Vagina (tissue), 2 donors: Measurements from ENCODE around the gene WDR19. TPM values are rescaled to one million over a fixed set of nuclear protein-coding genes. Genes with fewer than 3 reads are reported as not detected.

Experiments used
- DNase-seq, 2 donors: peaks; one replicate each; pipeline ENCODE4 v3.0.0-alpha.2; 2017; ENCODE audit errors: extremely low spot score in 2 of 2
- H3K27ac ChIP-seq: fragments of 200-600 bp; sonication (generic); one replicate; pipeline ENCODE4 v1.5.1; 2019
- H3K27me3 ChIP-seq: fragments of 200-600 bp; sonication (generic); one replicate; pipeline ENCODE4 v1.5.1; 2019
- H3K36me3 ChIP-seq, 2 donors: fragments of 200-600 bp; sonication (generic); one replicate each; pipeline ENCODE4 v1.5.1; 2017 to 2019
- H3K4me1 ChIP-seq: fragments of 200-600 bp; sonication (generic); one replicate; pipeline ENCODE4 v1.5.1; 2019
- H3K4me3 ChIP-seq, 2 donors: fragments of 200-600 bp; sonication (generic); 1 replicate in 1 of 2; 2 replicates in 1 of 2; pipeline ENCODE4 v1.5.1; 2016 to 2019
- H3K9me3 ChIP-seq: fragments of 200-600 bp; sonication (generic); one replicate; pipeline ENCODE4 v1.5.1; 2019
- POLR2A ChIP-seq, 2 donors: fragments of 450-650 bp; IDR thresholded peaks; one replicate each; pipeline ENCODE4 v1.6.1; 2017; ENCODE audit warnings: antibody characterized with exemption in 2 of 2, mild to moderate bottlenecking in 2 of 2, moderate library complexity in 2 of 2
- POLR2AphosphoS5 ChIP-seq, 2 donors: sonication (generic); formaldehyde crosslinking; IDR thresholded peaks; one replicate each; pipeline ENCODE4 v1.9.0; 2017; ENCODE audit warnings: antibody characterized with exemption in 2 of 2, mild to moderate bottlenecking in 2 of 2, low read depth in 1 of 2; ENCODE audit not compliant: insufficient read depth in 1 of 2
- intact Hi-C: fragments of 100-400 bp; cut with DNase I; formaldehyde crosslinking; loops from one replicate; pipeline ENCODE4 v1.15.1; 2023
- total RNA-seq: library from RNA; depleted of rRNA; stranded (reverse); fragments of >200 nt; gene quantifications from one replicate; pipeline ENCODE4 v1.2.3, GENCODE V29; 2016
- TF ChIP-seq, protein P1 (sequence below), 3 experiments: fragments of 450-650 bp in 2 of 3; fragments of 200-600 bp in 1 of 3; sonication (generic) in 1 of 3; IDR thresholded peaks; one replicate each; pipeline ENCODE4 v1.5.1; 2017 to 2019; ENCODE audit warnings: antibody characterized with exemption in 3 of 3, mild to moderate bottlenecking in 2 of 3, moderate library complexity in 2 of 3

The WDR19 gene
- total RNA-seq, 1 donor from 2014 or later: 47.1 TPM

DNA sequence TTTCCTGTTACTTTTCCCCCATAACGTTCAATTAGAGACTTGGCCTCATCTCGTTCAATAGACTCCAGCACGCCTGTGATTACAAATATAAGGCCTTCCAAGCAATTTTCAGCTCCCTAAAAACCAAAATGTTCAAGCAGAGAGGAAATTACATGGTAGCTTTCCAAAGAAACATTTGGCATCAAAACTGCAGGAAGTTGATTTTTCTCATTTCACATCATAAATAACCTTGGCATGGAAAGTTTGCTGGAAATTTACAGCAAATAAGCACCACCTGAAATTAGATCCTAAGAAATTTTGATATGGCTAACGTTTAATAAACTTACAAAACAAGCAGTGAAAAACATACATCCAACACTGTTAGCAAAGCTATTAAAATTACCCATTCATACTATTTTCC, 130.5 kb downstream of the WDR19 start:
- Histone ChIP-seq H3K36me3 (peaks cover 0 to 56% of the 10 kb centered on the region in 2 donors), H3K9me3 (no peaks in the 10 kb centered on the region), H3K4me3 (no peak overlapping the region), H3K27ac (no peak overlapping the region), H3K4me1 (no peaks in the 10 kb centered on the region), H3K27me3 (no peaks in the 10 kb centered on the region)
- intact Hi-C loops: no loop called here
- no peak for DNase-seq
- no peak for TF ChIP-seq POLR2AphosphoS5 (IDR thresholded peaks at IDR 0.05; ENCODE audit: insufficient read depth in 1 of 2, low read depth in 1 of 2)
- TF ChIP-seq POLR2A (IDR thresholded peaks at IDR 0.05): no peak
- TF ChIP-seq, protein P1, sequence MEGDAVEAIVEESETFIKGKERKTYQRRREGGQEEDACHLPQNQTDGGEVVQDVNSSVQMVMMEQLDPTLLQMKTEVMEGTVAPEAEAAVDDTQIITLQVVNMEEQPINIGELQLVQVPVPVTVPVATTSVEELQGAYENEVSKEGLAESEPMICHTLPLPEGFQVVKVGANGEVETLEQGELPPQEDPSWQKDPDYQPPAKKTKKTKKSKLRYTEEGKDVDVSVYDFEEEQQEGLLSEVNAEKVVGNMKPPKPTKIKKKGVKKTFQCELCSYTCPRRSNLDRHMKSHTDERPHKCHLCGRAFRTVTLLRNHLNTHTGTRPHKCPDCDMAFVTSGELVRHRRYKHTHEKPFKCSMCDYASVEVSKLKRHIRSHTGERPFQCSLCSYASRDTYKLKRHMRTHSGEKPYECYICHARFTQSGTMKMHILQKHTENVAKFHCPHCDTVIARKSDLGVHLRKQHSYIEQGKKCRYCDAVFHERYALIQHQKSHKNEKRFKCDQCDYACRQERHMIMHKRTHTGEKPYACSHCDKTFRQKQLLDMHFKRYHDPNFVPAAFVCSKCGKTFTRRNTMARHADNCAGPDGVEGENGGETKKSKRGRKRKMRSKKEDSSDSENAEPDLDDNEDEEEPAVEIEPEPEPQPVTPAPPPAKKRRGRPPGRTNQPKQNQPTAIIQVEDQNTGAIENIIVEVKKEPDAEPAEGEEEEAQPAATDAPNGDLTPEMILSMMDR (IDR thresholded peaks at IDR 0.05): no peak

DNA sequence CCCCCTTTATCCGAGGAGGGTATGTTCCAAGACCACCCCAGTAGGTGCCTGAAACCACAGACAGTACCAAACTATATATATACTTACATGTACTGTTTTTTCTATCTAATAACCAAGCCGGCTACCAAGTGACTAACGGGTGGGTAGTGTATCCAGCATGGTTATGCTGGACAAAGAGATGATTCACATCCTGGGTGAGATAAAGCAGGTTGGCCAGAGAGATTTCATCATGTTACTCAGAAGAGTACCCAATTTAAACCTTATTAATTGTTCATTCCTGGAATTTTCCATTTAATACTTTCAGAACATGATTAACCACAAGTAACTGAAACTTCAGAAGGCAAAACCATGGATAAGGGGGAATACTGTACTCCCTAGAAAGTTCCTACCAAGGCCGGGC, 137.3 kb downstream of the WDR19 start:
- Histone ChIP-seq H3K27me3 (no peaks in the 10 kb centered on the region), H3K4me3 (no peak overlapping the region), H3K27ac (no peak overlapping the region), H3K4me1 (no peaks in the 10 kb centered on the region), H3K9me3 (no peaks in the 10 kb centered on the region), H3K36me3 (peaks cover 0 to 35% of the 10 kb centered on the region in 2 donors)
- intact Hi-C loops: no loop called here
- no peak for TF ChIP-seq POLR2A (IDR thresholded peaks at IDR 0.05)
- TF ChIP-seq, protein P1 (IDR thresholded peaks at IDR 0.05): no peak
- TF ChIP-seq POLR2AphosphoS5 (IDR thresholded peaks at IDR 0.05; ENCODE audit: insufficient read depth in 1 of 2, low read depth in 1 of 2): no peak
- no peak for DNase-seq

DNA sequence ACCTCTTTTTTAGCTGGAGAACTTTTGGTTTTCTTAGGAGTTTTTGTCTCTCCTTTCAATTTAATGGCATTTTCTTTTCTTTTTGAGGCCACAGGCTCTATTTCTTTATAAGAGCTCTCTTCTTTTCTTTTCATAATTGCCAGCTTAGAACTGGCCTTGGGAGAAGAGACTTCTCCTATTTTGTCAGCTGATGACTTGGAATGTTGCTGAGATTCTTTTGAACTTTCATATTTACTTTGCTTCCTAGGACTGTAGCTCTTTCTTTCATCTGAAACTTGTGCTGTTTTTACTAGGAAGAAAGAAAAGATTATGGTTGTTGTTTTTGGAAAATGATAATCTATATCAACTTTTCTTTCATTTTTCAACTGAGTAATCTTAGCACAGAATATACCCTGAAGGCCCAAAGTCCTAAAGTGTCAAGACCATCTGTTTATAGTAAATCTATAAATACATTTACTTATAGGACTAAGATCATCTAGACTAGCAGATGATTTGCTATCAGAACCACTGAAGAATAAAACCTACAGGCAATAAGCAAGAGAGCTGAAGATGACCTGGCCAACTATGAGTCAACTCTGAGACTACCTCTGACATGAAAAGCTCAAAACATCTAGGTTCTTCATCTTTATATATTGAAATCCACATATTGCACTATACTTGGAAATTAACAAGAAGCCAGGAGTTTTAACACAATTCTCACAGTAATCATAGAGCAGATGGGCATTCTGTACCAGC, 138.2 kb downstream of the WDR19 start:
- H3K9me3 ChIP-seq: no peaks in the 10 kb centered on the region
- DNase-seq: no peak
- no peaks in the 10 kb centered on the region for H3K4me1 ChIP-seq
- H3K36me3 ChIP-seq: peaks cover 0 to 34% of the 10 kb centered on the region in 2 donors
- no peaks in the 10 kb centered on the region for H3K27me3 ChIP-seq
- H3K4me3 ChIP-seq: no peak overlapping the region
- H3K27ac ChIP-seq: no peak overlapping the region
- TF ChIP-seq, protein P1 (IDR thresholded peaks at IDR 0.05): no peak
- TF ChIP-seq POLR2AphosphoS5 (IDR thresholded peaks at IDR 0.05; ENCODE audit: insufficient read depth in 1 of 2, low read depth in 1 of 2) (no peak), POLR2A (IDR thresholded peaks at IDR 0.05) (no peak)
- intact Hi-C loops: no loop called here

DNA sequence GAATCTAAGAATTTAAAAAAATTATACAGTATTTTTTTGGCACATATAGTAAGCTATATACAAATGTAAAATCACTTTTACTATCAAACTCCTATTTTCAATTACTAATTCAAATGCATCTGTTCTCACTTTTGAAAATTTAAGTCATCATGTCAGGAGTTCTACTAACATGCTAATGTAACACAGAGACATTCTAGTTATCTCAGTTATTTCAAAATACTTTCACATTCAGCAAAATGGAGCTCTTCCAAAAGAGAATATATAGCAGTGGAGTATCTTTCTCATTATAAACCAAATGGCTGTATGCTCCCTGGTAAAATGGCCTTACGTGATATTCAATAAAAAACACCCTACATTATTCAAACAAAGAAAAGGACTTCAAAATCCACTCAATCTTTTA, 141.5 kb downstream of the WDR19 start:
- intact Hi-C loops: no loop called here
- TF ChIP-seq, protein P1 (IDR thresholded peaks at IDR 0.05): no peak
- TF ChIP-seq POLR2A (IDR thresholded peaks at IDR 0.05) (no peak), POLR2AphosphoS5 (IDR thresholded peaks at IDR 0.05; ENCODE audit: insufficient read depth in 1 of 2, low read depth in 1 of 2) (no peak)
- Histone ChIP-seq H3K4me3 (no peak overlapping the region), H3K27me3 (no peaks in the 10 kb centered on the region), H3K36me3 (peaks cover 0 to 30% of the 10 kb centered on the region in 2 donors), H3K4me1 (no peaks in the 10 kb centered on the region), H3K27ac (no peak overlapping the region), H3K9me3 (no peaks in the 10 kb centered on the region)
- no peak for DNase-seq

DNA sequence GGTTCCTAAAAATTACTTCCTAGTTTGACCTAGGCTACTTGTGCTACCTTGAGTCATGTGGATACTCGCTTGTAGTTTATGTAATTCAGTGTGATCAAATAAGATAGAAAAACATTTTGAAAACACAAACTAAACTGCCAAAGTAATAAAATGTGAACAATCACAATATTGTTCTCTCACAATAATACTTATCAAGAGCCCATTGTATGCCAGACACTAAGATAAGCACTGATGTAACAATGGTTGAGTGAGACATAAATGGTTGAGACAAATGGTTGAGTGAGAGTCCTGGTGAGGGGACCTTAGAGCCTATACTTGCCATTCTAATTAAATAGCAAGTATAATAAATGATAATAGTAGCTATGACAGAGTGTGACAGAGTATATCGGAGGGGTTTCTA, 142.1 kb downstream of the WDR19 start:
- DNase-seq: no peak
- TF ChIP-seq POLR2AphosphoS5 (IDR thresholded peaks at IDR 0.05; ENCODE audit: insufficient read depth in 1 of 2, low read depth in 1 of 2): no peak
- TF ChIP-seq, protein P1 (IDR thresholded peaks at IDR 0.05): no peak
- no peak for TF ChIP-seq POLR2A (IDR thresholded peaks at IDR 0.05)
- no peaks in the 10 kb centered on the region for H3K27me3 ChIP-seq
- H3K27ac ChIP-seq: no peak overlapping the region
- intact Hi-C loops: no loop called here
- no peaks in the 10 kb centered on the region for H3K9me3 ChIP-seq
- no peaks in the 10 kb centered on the region for H3K4me1 ChIP-seq
- H3K36me3 ChIP-seq: peaks cover 0 to 30% of the 10 kb centered on the region in 2 donors
- no peak overlapping the region for H3K4me3 ChIP-seq
